Ishikawa (cell line): ENCODE results near the gene ARIH1.

ENCODE experiments used
- CEBPB ChIP-seq: IDR thresholded peaks from 2 replicates; pipeline ENCODE4 v1.6.1; 2012
- CREB1 ChIP-seq: IDR thresholded peaks from 2 replicates; pipeline ENCODE4 v1.6.1; 2012; ENCODE audit warnings: low read depth
- EGR1 ChIP-seq: IDR thresholded peaks from 2 replicates; pipeline ENCODE4 v1.6.1; 2012
- EP300 ChIP-seq: IDR thresholded peaks from 2 replicates; pipeline ENCODE4 v1.6.1; 2012; ENCODE audit warnings: borderline replicate concordance
- MAX ChIP-seq: IDR thresholded peaks from 2 replicates; pipeline ENCODE4 v1.6.1; 2012
- RAD21 ChIP-seq: IDR thresholded peaks from 2 replicates; pipeline ENCODE4 v1.6.1; 2012; ENCODE audit warnings: low read depth
- REST ChIP-seq: IDR thresholded peaks from 2 replicates; pipeline ENCODE4 v1.6.1; 2012; ENCODE audit warnings: low read depth, mild to moderate bottlenecking
- TAF1 ChIP-seq: IDR thresholded peaks from 2 replicates; pipeline ENCODE4 v1.6.1; 2012; ENCODE audit warnings: low read depth, mild to moderate bottlenecking
- TCF12 ChIP-seq: IDR thresholded peaks from 2 replicates; pipeline ENCODE4 v1.6.1; 2012; ENCODE audit warnings: low read depth
- YY1 ChIP-seq: IDR thresholded peaks from 2 replicates; pipeline ENCODE4 v1.6.1; 2012; ENCODE audit warnings: low read depth

- TF ChIP-seq RAD21 (no peak), TAF1 (no peak), CREB1 (no peak), TCF12 (no peak), EGR1 (no peak), MAX (no peak), EP300 (no peak), REST (no peak), YY1 (no peak), CEBPB (no peak)
Observed at GRCh38 chr15:72516777-72517176, 42.6 kb downstream of the ARIH1 start.
